Endothelial cell of umbilical vein (primary cell): Measurements from ENCODE around the gene SOX5. TPM values are rescaled to one million over a fixed set of nuclear protein-coding genes. Genes with fewer than 3 reads are reported as not detected.

ENCODE experiments used
- BruUV-seq: library from RNA; stranded (reverse); fragments of 400-500 nt; replicated peaks from 2 replicates; lab custom pipeline; 2021; lab: Mats Ljungman, UMichigan
- CTCF ChIA-PET: fragments of 300-600, 350-600 bp; sonication (Branson Sonifier 250); formaldehyde crosslinking; loops from one replicate; lab custom pipeline; 2021; ENCODE audit warnings: antibody characterized with exemption, inconsistent platforms; lab: Charles Lee
- POLR2A ChIA-PET: fragments of 300-600, 350-600 bp; sonication (Branson Sonifier 250); formaldehyde crosslinking; loops from one replicate; lab custom pipeline; 2021; ENCODE audit warnings: antibody characterized with exemption, inconsistent platforms; lab: Charles Lee
- DNase-seq: peaks from one replicate; pipeline ENCODE4 v3.0.0-alpha.2; 2011; ENCODE audit warnings: low read depth, low spot score
- FAIRE-seq: peaks from 2 replicates; lab custom pipeline; 2011; peaks lifted over from hg19 to GRCh38; lab: Jason Lieb, UNC
- H2AFZ ChIP-seq: 2 replicates; pipeline ENCODE4 v1.6.0; 2012; ENCODE audit warnings: low read depth, low read length, control low read depth, inconsistent platforms
- H3K27ac ChIP-seq: 2 replicates; pipeline ENCODE4 v1.5.1; 2011; ENCODE audit warnings: low read depth, mild to moderate bottlenecking, control low read depth, low read length, moderate library complexity; ENCODE audit not compliant: insufficient read depth
- H3K27me3 ChIP-seq, 2 experiments: 2 replicates each; pipeline versions ENCODE4 v1.6.0 to v1.6.1; 2011; ENCODE audit warnings: low read length in 2 of 2, mixed read lengths in 1 of 2; ENCODE audit not compliant: control insufficient read depth in 2 of 2, insufficient read depth in 2 of 2
- H3K36me3 ChIP-seq, 2 experiments: 2 replicates in 1 of 2; 3 replicates in 1 of 2; pipeline ENCODE4 v1.5.1; 2011; ENCODE audit warnings: low read length in 2 of 2, mild to moderate bottlenecking in 1 of 2, moderate library complexity in 1 of 2; ENCODE audit not compliant: control insufficient read depth in 2 of 2, insufficient read depth in 2 of 2; ENCODE audit errors: extremely low read depth in 1 of 2
- H3K4me1 ChIP-seq: 3 replicates; pipeline ENCODE4 v1.5.1; 2011; ENCODE audit warnings: mild to moderate bottlenecking, low read length; ENCODE audit not compliant: control insufficient read depth, insufficient read depth; ENCODE audit errors: extremely low read depth
- H3K4me2 ChIP-seq: 2 replicates; pipeline ENCODE4 v1.6.1; 2011; ENCODE audit warnings: low read length, control low read depth, mixed read lengths; ENCODE audit not compliant: insufficient read depth
- H3K4me3 ChIP-seq, 3 experiments: fragments of 200-600 bp in 1 of 3; sonication (generic), shearing (Covaris generic) in 1 of 3; replicated peaks in 1 of 3; 2 replicates each; pipeline ENCODE4 v1.5.1; 2011 to 2016; ENCODE audit warnings: control low read depth in 3 of 3, low read length in 3 of 3, mild to moderate bottlenecking in 2 of 3, inconsistent platforms in 1 of 3, low read depth in 1 of 3, moderate library complexity in 1 of 3; ENCODE audit not compliant: insufficient read depth in 1 of 3
- H3K79me2 ChIP-seq: 2 replicates; pipeline ENCODE4 v1.6.0; 2012; ENCODE audit warnings: low read length, inconsistent platforms; ENCODE audit not compliant: control insufficient read depth, insufficient read depth
- H3K9ac ChIP-seq: replicated peaks from 2 replicates; pipeline ENCODE3; 2011; ENCODE audit warnings: low read length, control low read depth; ENCODE audit not compliant: insufficient read depth; ENCODE audit errors: extremely low read depth
- H3K9me1 ChIP-seq: replicated peaks from 3 replicates; pipeline ENCODE4 v1.6.0; 2011; ENCODE audit warnings: mild to moderate bottlenecking, low read length; ENCODE audit not compliant: control insufficient read depth, insufficient read depth; ENCODE audit errors: extremely low read depth
- H3K9me3 ChIP-seq: replicated peaks from 2 replicates; pipeline ENCODE4 v1.5.1; 2012; ENCODE audit warnings: low read length, inconsistent platforms; ENCODE audit not compliant: control insufficient read depth, insufficient read depth
- H4K20me1 ChIP-seq: replicated peaks from 2 replicates; pipeline ENCODE3; 2011; ENCODE audit warnings: mild to moderate bottlenecking, low read length; ENCODE audit not compliant: control insufficient read depth, insufficient read depth; ENCODE audit errors: extremely low read depth
- EZH2 ChIP-seq: IDR thresholded peaks from 2 replicates; pipeline ENCODE4 v1.6.1; 2012; ENCODE audit warnings: borderline replicate concordance, low read depth, mild to moderate bottlenecking, moderate library complexity, low read length, inconsistent platforms; ENCODE audit not compliant: severe bottlenecking
- FOS ChIP-seq: IDR thresholded peaks from 2 replicates; pipeline ENCODE4 v1.6.1; 2011; ENCODE audit warnings: mild to moderate bottlenecking, low read length, moderate library complexity, borderline replicate concordance; ENCODE audit not compliant: insufficient read depth
- GATA2 ChIP-seq: IDR thresholded peaks from 2 replicates; pipeline ENCODE4 v1.7.0; 2011; ENCODE audit warnings: low read depth, mild to moderate bottlenecking, moderate library complexity, mixed read lengths, low read length; ENCODE audit not compliant: insufficient read length, insufficient read depth
- JUN ChIP-seq: IDR thresholded peaks from 2 replicates; pipeline ENCODE4 v1.6.1; 2011; ENCODE audit warnings: borderline replicate concordance, low read depth; ENCODE audit not compliant: insufficient read length, insufficient read depth
- MYC ChIP-seq: IDR thresholded peaks from one replicate; pipeline ENCODE4 v1.6.1; 2011; ENCODE audit warnings: mild to moderate bottlenecking, low read depth, low read length
- POLR2A ChIP-seq: IDR thresholded peaks from 2 replicates; pipeline ENCODE4 v1.6.1; 2012; ENCODE audit warnings: low read depth, mild to moderate bottlenecking, control low read depth, low read length
- POLR2AphosphoS5 ChIP-seq: IDR thresholded peaks from 2 replicates; pipeline ENCODE4 v1.6.1; 2012; ENCODE audit warnings: low read depth, mild to moderate bottlenecking, control low read depth, low read length, moderate library complexity; ENCODE audit not compliant: insufficient read depth
- dilution Hi-C: fragments of 300-500 bp; cut with MboI; formaldehyde crosslinking; loops from one replicate; pipeline ENCODE4 v1.15.0; 2019; ENCODE audit warnings: low sequenced_read_pairs; ENCODE audit not compliant: extremely low pct_ligation_motif_present
- intact Hi-C: fragments of 100-400 bp; cut with micrococcal nuclease; formaldehyde crosslinking; loops from one replicate; pipeline ENCODE4 v1.10.0; 2022
- polyA plus RNA-seq, 4 experiments: library from polyadenylated mRNA; depleted of rRNA in 3 of 4; stranded (reverse) in 3 of 4; unstranded in 1 of 4; fragments of >200 nt; gene quantifications; 2 replicates each; pipeline versions ENCODE4 v1.2.1 to v1.2.3, GENCODE V29; 2011 to 2012; ENCODE audit warnings: missing spikeins in 1 of 4
- total RNA-seq: library from RNA; stranded (reverse); gene quantifications from 2 replicates; pipeline ENCODE4 v1.2.3, GENCODE V29; 2021
- TF ChIP-seq, protein P1 (sequence below), 2 donors: IDR thresholded peaks; 1 replicate in 1 of 2; 2 replicates in 1 of 2; pipeline ENCODE4 v1.5.1; 2011; ENCODE audit warnings: low read length in 2 of 2, mild to moderate bottlenecking in 2 of 2, moderate library complexity in 2 of 2, control low read depth in 1 of 2, inconsistent platforms in 1 of 2, low read depth in 1 of 2; ENCODE audit not compliant: insufficient read depth in 1 of 2; ENCODE audit errors: extremely low read depth in 1 of 2
- TF ChIP-seq, protein P2 (sequence below): IDR thresholded peaks from 2 replicates; pipeline ENCODE4 v1.6.1; 2011; ENCODE audit not compliant: insufficient read depth, insufficient read length

Gene SOX5
- total and polyA plus RNA-seq, 2 donors (not counting 3 experiments of a cell fraction or from before 2014, with no cell fraction given): 0.63 to 3.5 TPM

DNA sequence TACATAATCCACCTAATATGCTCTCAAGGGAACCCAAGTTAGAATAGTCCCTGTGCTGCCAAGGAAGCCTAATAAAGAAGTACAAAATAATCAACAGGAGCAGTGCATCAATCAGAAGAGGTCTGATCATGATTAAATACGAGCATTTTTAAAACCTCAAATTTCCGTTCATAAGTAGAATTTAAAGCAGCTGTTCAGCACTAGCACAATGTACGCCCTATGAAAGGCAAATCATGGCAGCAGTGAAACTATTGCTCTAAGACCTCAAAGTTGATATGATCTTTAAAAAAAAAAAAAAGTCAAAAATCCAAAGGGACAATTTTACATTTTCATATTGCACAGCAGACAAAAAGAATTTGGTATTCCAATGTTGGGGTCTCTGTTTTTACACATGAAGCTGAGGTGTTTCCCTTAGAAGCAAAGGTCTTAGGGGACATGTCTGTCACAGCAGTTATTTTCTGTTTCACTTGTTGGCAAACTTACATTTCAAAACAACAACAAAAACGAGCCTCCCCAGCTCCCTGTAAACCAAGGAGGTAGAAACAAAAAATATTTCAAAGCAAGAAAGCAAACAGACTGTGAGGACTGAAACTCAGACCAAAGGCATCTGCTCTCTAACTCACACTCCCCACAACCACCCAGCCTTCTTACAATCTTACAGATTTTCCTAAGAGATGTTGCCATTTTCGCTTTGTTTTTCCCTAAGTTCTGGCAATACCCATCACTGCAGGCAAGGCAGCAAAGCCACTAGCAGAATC is 28.2 kb downstream of the SOX5 start:
- no peak for FAIRE-seq
- no peaks in the 10 kb centered on the region for H3K4me1 ChIP-seq
- no peak overlapping the region for H2AFZ ChIP-seq
- no peak for DNase-seq
- BruUV-seq: no TSS peak
- no peak overlapping the region for H3K4me3 ChIP-seq
- H4K20me1 ChIP-seq: no peaks in the 10 kb centered on the region
- no peaks in the 10 kb centered on the region for H3K9me1 ChIP-seq
- H3K36me3 ChIP-seq: no peaks in the 10 kb centered on the region
- H3K4me2 ChIP-seq: no peak overlapping the region
- CTCF ChIA-PET: interaction anchor here (1.3 kb wide), 1 partner anchor 18 kb away, joined by 3 read pairs; no protein-coding TSS in a partner anchor
- H3K9me3 ChIP-seq: no peaks in the 10 kb centered on the region
- H3K79me2 ChIP-seq: no peaks in the 10 kb centered on the region
- no peak overlapping the region for H3K27ac ChIP-seq
- intact Hi-C loops: no loop called here
- no peak overlapping the region for H3K9ac ChIP-seq
- POLR2A ChIA-PET: no interaction called here
- dilution Hi-C loops: no loop called here
- TF ChIP-seq, protein P1, sequence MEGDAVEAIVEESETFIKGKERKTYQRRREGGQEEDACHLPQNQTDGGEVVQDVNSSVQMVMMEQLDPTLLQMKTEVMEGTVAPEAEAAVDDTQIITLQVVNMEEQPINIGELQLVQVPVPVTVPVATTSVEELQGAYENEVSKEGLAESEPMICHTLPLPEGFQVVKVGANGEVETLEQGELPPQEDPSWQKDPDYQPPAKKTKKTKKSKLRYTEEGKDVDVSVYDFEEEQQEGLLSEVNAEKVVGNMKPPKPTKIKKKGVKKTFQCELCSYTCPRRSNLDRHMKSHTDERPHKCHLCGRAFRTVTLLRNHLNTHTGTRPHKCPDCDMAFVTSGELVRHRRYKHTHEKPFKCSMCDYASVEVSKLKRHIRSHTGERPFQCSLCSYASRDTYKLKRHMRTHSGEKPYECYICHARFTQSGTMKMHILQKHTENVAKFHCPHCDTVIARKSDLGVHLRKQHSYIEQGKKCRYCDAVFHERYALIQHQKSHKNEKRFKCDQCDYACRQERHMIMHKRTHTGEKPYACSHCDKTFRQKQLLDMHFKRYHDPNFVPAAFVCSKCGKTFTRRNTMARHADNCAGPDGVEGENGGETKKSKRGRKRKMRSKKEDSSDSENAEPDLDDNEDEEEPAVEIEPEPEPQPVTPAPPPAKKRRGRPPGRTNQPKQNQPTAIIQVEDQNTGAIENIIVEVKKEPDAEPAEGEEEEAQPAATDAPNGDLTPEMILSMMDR (IDR thresholded peaks at IDR 0.05; ENCODE audit: extremely low read depth in 1 of 2, insufficient read depth in 1 of 2, low read depth in 1 of 2, low read length in 2 of 2): no peak
- TF ChIP-seq POLR2A (no peak), JUN (no peak), FOS (no peak), POLR2AphosphoS5 (no peak), MYC (no peak), GATA2 (no peak), EZH2 (no peak)
- TF ChIP-seq, protein P2, sequence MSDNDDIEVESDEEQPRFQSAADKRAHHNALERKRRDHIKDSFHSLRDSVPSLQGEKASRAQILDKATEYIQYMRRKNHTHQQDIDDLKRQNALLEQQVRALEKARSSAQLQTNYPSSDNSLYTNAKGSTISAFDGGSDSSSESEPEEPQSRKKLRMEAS: no peak
- no peaks in the 10 kb centered on the region for H3K27me3 ChIP-seq
